Mucosa of rectum (tissue), 2 donors: ENCODE measurements around the gene HGD.

ENCODE experiments used
- H3K27ac ChIP-seq, 2 donors: one replicate each; pipeline ENCODE4 v1.7.0; 2013; ENCODE audit warnings: inconsistent platforms in 2 of 2, low read depth in 2 of 2, low read length in 2 of 2
- H3K27me3 ChIP-seq, 2 donors: one replicate each; pipeline ENCODE4 v1.7.0; 2013; ENCODE audit warnings: low read length in 2 of 2; ENCODE audit not compliant: control insufficient read depth in 2 of 2, insufficient read depth in 2 of 2
- H3K36me3 ChIP-seq, 2 donors: one replicate each; pipeline ENCODE4 v1.7.0; 2013; ENCODE audit warnings: low read length in 2 of 2; ENCODE audit not compliant: control insufficient read depth in 2 of 2, insufficient read depth in 2 of 2
- H3K4me1 ChIP-seq, 2 donors: one replicate each; pipeline ENCODE4 v1.7.0; 2013; ENCODE audit warnings: low read length in 2 of 2, mild to moderate bottlenecking in 1 of 2; ENCODE audit not compliant: control insufficient read depth in 2 of 2, insufficient read depth in 2 of 2
- H3K4me3 ChIP-seq, 2 donors: one replicate each; pipeline ENCODE4 v1.7.0; 2013; ENCODE audit warnings: low read length in 2 of 2
- H3K9ac ChIP-seq, 2 donors: one replicate each; pipeline ENCODE4 v1.7.0; 2013; ENCODE audit warnings: low read length in 2 of 2, low read depth in 1 of 2, mild to moderate bottlenecking in 1 of 2
- H3K9me3 ChIP-seq, 2 donors: one replicate each; pipeline ENCODE4 v1.7.0; 2013; ENCODE audit warnings: low read length in 2 of 2; ENCODE audit not compliant: control insufficient read depth in 2 of 2
- donor health status: healthy.
- donor health status: Normal muscosa, but diverticular disease.

Gene HGD

GRCh38 chr3:120659285-120659684 is 22.8 kb downstream of the HGD start:
- no peak overlapping the region for H3K9ac ChIP-seq
- peaks cover 0 to 6% of the 10 kb centered on the region in 2 donors for H3K4me1 ChIP-seq
- no peak overlapping the region for H3K27ac ChIP-seq
- H3K27me3 ChIP-seq, result no peaks in the 10 kb centered on the region
- no peak overlapping the region for H3K4me3 ChIP-seq
- H3K9me3 ChIP-seq, result no peaks in the 10 kb centered on the region
- H3K36me3 ChIP-seq, result no peaks in the 10 kb centered on the region

- H3K27ac ChIP-seq, result no peak overlapping the region
Measured at GRCh38 chr3:120652896-120653545, 29.0 kb downstream of the HGD start.

GRCh38 chr3:120652281-120652680 is 29.8 kb downstream of the HGD start:
- Histone ChIP-seq H3K27ac (no peak overlapping the region), H3K36me3 (peaks cover 0 to 6% of the 10 kb centered on the region in 2 donors), H3K9ac (no peak overlapping the region), H3K4me3 (no peak overlapping the region), H3K4me1 (no peaks in the 10 kb centered on the region), H3K27me3 (no peaks in the 10 kb centered on the region), H3K9me3 (no peaks in the 10 kb centered on the region)

More at GRCh38 chr3:120652896-120653545, 29.0 kb downstream of the HGD start:
- no peaks in the 10 kb centered on the region for H3K4me1 ChIP-seq
- H3K4me3 ChIP-seq, result no peak overlapping the region
- H3K9ac ChIP-seq, result no peak overlapping the region
- peaks cover 0 to 6% of the 10 kb centered on the region in 2 donors for H3K36me3 ChIP-seq
- no peaks in the 10 kb centered on the region for H3K27me3 ChIP-seq
- H3K9me3 ChIP-seq, result no peaks in the 10 kb centered on the region

GRCh38 chr3:120650311-120650710 is 31.7 kb downstream of the HGD start:
- Histone ChIP-seq H3K4me3 (no peak overlapping the region), H3K9me3 (no peaks in the 10 kb centered on the region), H3K27me3 (no peaks in the 10 kb centered on the region), H3K27ac (no peak overlapping the region), H3K4me1 (no peaks in the 10 kb centered on the region), H3K36me3 (peaks cover 0 to 9% of the 10 kb centered on the region in 2 donors), H3K9ac (no peak overlapping the region)

- Histone ChIP-seq H3K4me1 (no peaks in the 10 kb centered on the region), H3K4me3 (no peak overlapping the region), H3K9ac (no peak overlapping the region), H3K9me3 (no peaks in the 10 kb centered on the region), H3K27me3 (no peaks in the 10 kb centered on the region), H3K36me3 (peaks cover 0 to 9% of the 10 kb centered on the region in 2 donors), H3K27ac (no peak overlapping the region)
Measured at GRCh38 chr3:120649830-120650233, 32.2 kb downstream of the HGD start.

- H3K4me1 ChIP-seq, result no peaks in the 10 kb centered on the region
- H3K36me3 ChIP-seq, result peaks cover 0 to 9% of the 10 kb centered on the region in 2 donors
- no peaks in the 10 kb centered on the region for H3K9me3 ChIP-seq
- H3K9ac ChIP-seq, result no peak overlapping the region
- no peaks in the 10 kb centered on the region for H3K27me3 ChIP-seq
- no peak overlapping the region for H3K4me3 ChIP-seq
- no peak overlapping the region for H3K27ac ChIP-seq
Measured at GRCh38 chr3:120648290-120648689, 33.7 kb downstream of the HGD start.

GRCh38 chr3:120646771-120647432 is 35.1 kb downstream of the HGD start:
- no peaks in the 10 kb centered on the region for H3K9me3 ChIP-seq
- no peak overlapping the region for H3K4me3 ChIP-seq
- H3K27me3 ChIP-seq, result no peaks in the 10 kb centered on the region
- no peak overlapping the region for H3K9ac ChIP-seq
- peaks cover 0 to 2% of the 10 kb centered on the region in 2 donors for H3K4me1 ChIP-seq
- H3K27ac ChIP-seq, result no peak overlapping the region
- H3K36me3 ChIP-seq, result peaks cover 0 to 7% of the 10 kb centered on the region in 2 donors

GRCh38 chr3:120645083-120645845 is 36.8 kb downstream of the HGD start:
- no peak overlapping the region for H3K27ac ChIP-seq

GRCh38 chr3:120642368-120642948 is 39.6 kb downstream of the HGD start:
- Histone ChIP-seq H3K9me3 (no peaks in the 10 kb centered on the region), H3K36me3 (peaks cover 3 to 5% of the 10 kb centered on the region in 2 donors), H3K27ac (no peak overlapping the region), H3K4me1 (peaks cover 0 to 2% of the 10 kb centered on the region in 2 donors), H3K9ac (no peak overlapping the region), H3K4me3 (no peak overlapping the region), H3K27me3 (no peaks in the 10 kb centered on the region)

More at GRCh38 chr3:120645083-120645845, 36.8 kb downstream of the HGD start:
- Histone ChIP-seq H3K4me1 (peaks cover 0 to 2% of the 10 kb centered on the region in 2 donors), H3K9me3 (no peaks in the 10 kb centered on the region), H3K27me3 (no peaks in the 10 kb centered on the region), H3K36me3 (peaks cover 0 to 3% of the 10 kb centered on the region in 2 donors), H3K4me3 (no peak overlapping the region), H3K9ac (no peak overlapping the region)
